NCI-H1048 (cell line): ENCODE data around the gene EPHA1.

ENCODE experiments used
- DNase-seq: peaks from one replicate; lab custom pipeline; 2025; lab: John Stamatoyannopoulos, UW

Gene EPHA1

GRCh38 chr7:143408686-143409561 lies at the start of gene EPHA1:
EPHA1 (minus strand) TSS chr7:143408856; CDS start chr7:143408805, 51 bp downstream.
- peak; percentile 28 for DNase-seq

DNA sequence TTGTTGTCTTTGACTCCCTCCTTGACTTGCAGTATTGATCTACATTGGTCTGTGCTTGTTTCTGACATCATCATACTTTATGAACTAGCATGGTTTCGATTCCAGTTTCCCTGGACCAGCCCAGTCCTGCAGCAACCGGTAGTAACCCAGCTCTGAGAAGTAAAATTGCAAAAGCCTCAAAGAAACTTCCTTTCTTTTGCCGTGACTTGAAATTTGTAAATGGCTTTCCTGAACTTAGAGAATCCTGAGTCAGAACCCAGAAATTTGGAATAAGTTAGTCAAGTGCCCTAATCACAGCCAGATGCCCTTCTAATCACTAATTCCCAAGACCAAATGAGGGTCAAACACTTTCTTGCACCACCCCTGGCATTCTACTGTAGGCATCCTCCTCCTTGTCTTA lies 49.6 kb upstream of the EPHA1 start:
- no peak for DNase-seq

- no peak for DNase-seq
Observed at GRCh38 chr7:143456992-143457793, 48.5 kb upstream of the EPHA1 start.

- DNase-seq: no peak
Observed at GRCh38 chr7:143455942-143456341, 47.3 kb upstream of the EPHA1 start.

- DNase-seq: no peak
Observed at GRCh38 chr7:143455491-143455890, 46.8 kb upstream of the EPHA1 start.

DNA sequence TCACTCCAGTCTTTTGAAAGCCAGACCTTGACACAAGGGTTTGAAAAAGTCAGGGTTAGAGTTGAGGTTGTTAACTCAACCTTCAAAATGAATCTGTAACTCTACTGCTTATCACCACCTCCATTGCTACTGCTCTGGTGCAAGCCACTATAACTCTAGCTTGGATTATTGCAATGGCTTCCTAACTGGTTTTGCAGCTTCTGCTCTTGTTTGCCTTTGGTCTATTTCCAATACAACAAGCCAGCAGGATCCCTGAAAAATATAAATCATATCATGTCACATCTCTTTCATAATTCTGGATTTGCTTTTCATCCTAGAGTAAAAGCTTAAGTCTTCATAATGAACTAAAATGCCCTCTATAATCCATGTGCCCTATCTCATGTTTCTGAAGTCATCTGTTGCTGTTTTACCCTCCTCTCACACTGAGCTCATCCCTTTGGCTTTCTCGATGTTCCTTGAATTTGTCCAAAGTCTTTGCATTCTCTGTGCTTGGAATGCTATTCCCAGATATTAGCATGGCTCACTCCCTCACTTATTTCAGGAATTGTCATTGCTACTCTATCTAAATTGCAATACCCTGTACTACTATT lies 45.5 kb upstream of the EPHA1 start:
- no peak for DNase-seq

GRCh38 chr7:143452495-143452894 lies 43.8 kb upstream of the EPHA1 start:
- no peak for DNase-seq

GRCh38 chr7:143451746-143452145 lies 43.1 kb upstream of the EPHA1 start:
- no peak for DNase-seq

DNA sequence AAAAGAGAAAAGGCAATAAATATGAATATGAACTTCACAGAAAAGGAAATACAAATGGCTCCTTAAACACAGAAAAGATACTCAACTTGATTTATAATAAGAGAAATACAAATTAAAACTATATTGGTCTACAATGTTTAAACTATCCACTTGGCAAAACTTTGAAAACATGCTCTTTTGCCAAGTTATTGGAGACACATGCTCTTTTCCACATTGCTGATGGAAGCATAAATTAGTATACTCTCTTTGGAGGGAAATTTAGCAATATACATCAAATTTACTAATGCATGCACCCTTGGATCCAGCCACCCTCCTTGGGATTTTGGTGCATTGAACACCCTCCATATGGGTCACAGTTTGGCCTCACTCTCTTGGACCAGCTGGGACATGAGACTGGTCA lies 42.5 kb upstream of the EPHA1 start:
- no peak for DNase-seq

- no peak for DNase-seq
Observed at GRCh38 chr7:143449793-143450192, 41.1 kb upstream of the EPHA1 start.

GRCh38 chr7:143448429-143448828 lies 39.8 kb upstream of the EPHA1 start:
- no peak for DNase-seq

GRCh38 chr7:143447466-143447865 lies 38.8 kb upstream of the EPHA1 start:
- DNase-seq: no peak

- no peak for DNase-seq
Observed at GRCh38 chr7:143444785-143445184, 36.1 kb upstream of the EPHA1 start.

DNA sequence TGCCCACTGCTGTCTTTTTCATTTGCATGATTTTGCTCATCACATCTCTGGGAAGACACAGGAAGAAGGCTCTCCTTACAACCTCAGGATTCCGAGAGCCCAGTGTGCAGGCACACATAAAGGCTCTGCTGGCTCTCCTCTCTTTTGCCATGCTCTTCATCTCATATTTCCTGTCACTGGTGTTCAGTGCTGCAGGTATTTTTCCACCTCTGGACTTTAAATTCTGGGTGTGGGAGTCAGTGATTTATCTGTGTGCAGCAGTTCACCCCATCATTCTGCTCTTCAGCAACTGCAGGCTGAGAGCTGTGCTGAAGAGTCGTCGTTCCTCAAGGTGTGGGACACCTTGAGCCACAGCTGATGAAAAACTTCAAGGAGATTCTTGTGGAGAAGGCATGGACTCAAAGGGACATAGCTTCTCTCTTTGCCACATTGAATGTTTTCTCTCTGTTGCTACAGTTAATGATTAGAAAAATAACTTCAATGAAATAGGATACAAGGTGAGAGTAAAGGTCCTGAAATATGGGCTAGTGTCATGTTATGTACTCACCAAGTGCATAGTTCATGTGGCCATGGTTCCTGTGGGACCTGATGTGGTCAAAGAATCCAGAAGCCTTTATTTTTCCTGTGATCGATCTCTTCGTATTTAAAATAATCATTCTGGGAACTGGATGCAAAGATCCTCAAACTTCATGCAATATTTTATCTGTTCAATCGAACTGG lies 35.6 kb upstream of the EPHA1 start:
- DNase-seq: no peak

GRCh38 chr7:143443153-143443552 lies 34.5 kb upstream of the EPHA1 start, which contains the start of gene TAS2R60:
TAS2R60 (plus strand) TSS chr7:143443453; CDS start chr7:143443453, 0 bp downstream.
- no peak for DNase-seq

GRCh38 chr7:143439866-143440265 lies 31.2 kb upstream of the EPHA1 start:
- DNase-seq: no peak

GRCh38 chr7:143437578-143437977 lies 28.9 kb upstream of the EPHA1 start:
- no peak for DNase-seq

- DNase-seq: peak; percentile 33
Observed at GRCh38 chr7:143436325-143436946, 27.8 kb upstream of the EPHA1 start.

GRCh38 chr7:143435266-143435665 lies 26.6 kb upstream of the EPHA1 start:
- DNase-seq: no peak

DNA sequence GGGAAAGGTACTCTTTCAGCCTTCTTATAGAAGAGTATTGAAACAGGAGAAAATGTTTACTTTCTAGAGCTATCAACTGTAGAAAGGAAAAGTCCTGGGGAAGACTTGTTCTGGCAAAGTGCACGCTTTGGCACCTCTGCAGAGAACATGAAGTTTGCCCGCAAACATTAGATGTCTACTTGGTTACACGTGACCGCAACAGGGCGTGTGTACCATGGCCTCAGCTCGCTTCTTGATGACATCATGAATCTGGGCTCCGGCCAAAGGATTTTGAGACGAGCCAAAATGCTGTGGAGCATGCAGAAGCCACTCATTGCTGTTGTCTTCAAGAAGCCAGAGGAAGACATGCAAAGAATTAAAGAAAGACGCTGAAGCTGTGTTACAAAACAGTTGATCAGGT lies 26.0 kb upstream of the EPHA1 start:
- no peak for DNase-seq

GRCh38 chr7:143433759-143434158 lies 25.1 kb upstream of the EPHA1 start:
- DNase-seq: no peak
